Aorta (tissue), 5 donors: ENCODE data around the gene EP300. TPM values are rescaled to one million over a fixed set of nuclear protein-coding genes. Genes with fewer than 3 reads are reported as not detected.
A peak's percentile ranks its signal among the peaks of the same experiment; 100 is the strongest.

Experiments used
- ATAC-seq: fragments of 200-7000 bp; cut with Tn5 transposase; one replicate; pipeline ENCODE4 v1.9.1; 2022; ENCODE audit warnings: moderate library complexity; ENCODE audit not compliant: low FRiP score
- DNase-seq, 2 donors: peaks; one replicate each; pipeline ENCODE4 v3.0.0-alpha.2; 2020
- H3K27ac ChIP-seq, 2 donors: one replicate each; pipeline ENCODE4 v1.5.1; 2013; ENCODE audit warnings: low read length in 2 of 2, mild to moderate bottlenecking in 2 of 2, moderate library complexity in 2 of 2, control low read depth in 1 of 2, inconsistent platforms in 1 of 2, low read depth in 1 of 2
- H3K27me3 ChIP-seq, 2 donors: one replicate each; pipeline ENCODE4 v1.6.1; 2013; ENCODE audit warnings: control low read depth in 1 of 2, low read length in 1 of 2, mild to moderate bottlenecking in 1 of 2, moderate library complexity in 1 of 2; ENCODE audit not compliant: insufficient read depth in 2 of 2, control insufficient read depth in 1 of 2
- H3K36me3 ChIP-seq, 2 donors: one replicate each; pipeline ENCODE4 v1.6.1; 2013; ENCODE audit warnings: control low read depth in 1 of 2, low read length in 1 of 2, mild to moderate bottlenecking in 1 of 2; ENCODE audit not compliant: insufficient read depth in 2 of 2, control insufficient read depth in 1 of 2
- H3K4me1 ChIP-seq, 2 donors: one replicate each; pipeline ENCODE4 v1.6.1; 2013; ENCODE audit warnings: low read length in 2 of 2, control low read depth in 1 of 2, mild to moderate bottlenecking in 1 of 2, moderate library complexity in 1 of 2; ENCODE audit not compliant: insufficient read depth in 2 of 2, control insufficient read depth in 1 of 2
- H3K4me3 ChIP-seq, 2 donors: one replicate each; pipeline ENCODE4 v1.5.1; 2013; ENCODE audit warnings: low read length in 2 of 2, control low read depth in 1 of 2, mild to moderate bottlenecking in 1 of 2
- H3K9me3 ChIP-seq: one replicate; pipeline ENCODE4 v1.6.1; 2013; ENCODE audit warnings: mild to moderate bottlenecking, low read length; ENCODE audit not compliant: control insufficient read depth
- WGBS, 2 donors: extraction: QIAGEN DNeasy Blood & Tissue Kit; methylation state at CpG; one replicate each; pipeline ENCODE4 v1.1.7; 2013; 5-methylcytosine and 5-hydroxymethylcytosine counted together
- intact Hi-C, 2 donors: fragments of 100-400 bp; cut with DNase I; formaldehyde crosslinking; loops; one replicate each; pipeline versions ENCODE4 v1.14.2 to v1.15.0; 2022
- polyA plus RNA-seq, 2 donors: library from polyadenylated mRNA; stranded (reverse); fragments of 200-250 nt; gene quantifications; one replicate each; pipeline ENCODE4 v1.2.3, GENCODE V29; 2013
- total RNA-seq, 2 donors: library from RNA; stranded (reverse); fragmentation: NEBNext Ultra II Directional; extraction: Animal tissue kit (Norgen Biotek cat#: 25700); gene quantifications; one replicate each; pipeline ENCODE4 v1.2.1, GENCODE V29; 2021
- donor health status: healthy with polysubstance abuse.
- donor health status: Bipolar disorder and iron deficiency.
- donor health status: DM: no; HTN: no; CAD: no.
- donor health status: DM: no; HTN: no; CAD: no.
- donor health status: DM: yes; HTN: yes; CAD: no.

The EP300 gene
- total and polyA plus RNA-seq, 4 donors = 4.9 to 89.5 (median 36.8) TPM

DNA sequence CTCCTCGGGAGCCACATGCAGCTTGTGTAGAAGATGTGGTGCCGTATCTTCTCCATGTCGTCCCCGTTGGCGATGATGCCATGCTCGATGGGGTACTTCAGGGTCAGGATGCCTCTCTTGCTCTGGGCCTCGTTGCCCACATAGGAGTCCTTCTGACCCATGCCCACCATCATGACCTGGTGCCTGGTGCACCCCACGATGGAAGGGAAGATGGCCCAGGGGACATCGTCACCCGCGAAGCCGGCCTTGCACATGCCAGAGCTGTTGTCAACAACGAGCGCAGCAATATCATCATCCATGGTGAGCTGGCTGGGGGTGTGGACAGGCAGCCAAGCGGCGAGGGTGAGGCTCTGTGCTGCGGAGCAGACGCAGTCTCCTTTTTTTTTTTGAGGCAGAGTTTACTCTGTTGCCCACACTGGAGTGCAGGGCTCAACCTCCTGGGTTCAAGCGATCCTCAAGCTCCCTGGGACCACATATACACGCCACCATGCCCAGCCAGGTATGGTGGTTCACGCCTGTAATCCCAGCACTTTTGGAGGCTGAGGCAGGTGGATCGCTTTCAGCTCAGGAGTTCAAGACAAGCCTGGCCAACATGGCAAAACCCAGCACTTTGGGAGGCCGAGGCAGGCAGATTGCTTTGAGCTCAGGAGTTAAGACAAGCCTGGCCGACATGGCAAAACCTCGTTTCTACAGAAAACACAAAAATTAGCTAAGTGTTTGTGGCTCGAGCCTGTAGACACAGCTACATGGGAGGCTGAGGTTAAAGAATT, 17.3 kb upstream of the EP300 start:
- peak in 1 of 2 donors; percentile 44 for DNase-seq
- WGBS, 2 donors = 91 to 92% methylated on average over 26 of the region's 26 CpGs

DNA sequence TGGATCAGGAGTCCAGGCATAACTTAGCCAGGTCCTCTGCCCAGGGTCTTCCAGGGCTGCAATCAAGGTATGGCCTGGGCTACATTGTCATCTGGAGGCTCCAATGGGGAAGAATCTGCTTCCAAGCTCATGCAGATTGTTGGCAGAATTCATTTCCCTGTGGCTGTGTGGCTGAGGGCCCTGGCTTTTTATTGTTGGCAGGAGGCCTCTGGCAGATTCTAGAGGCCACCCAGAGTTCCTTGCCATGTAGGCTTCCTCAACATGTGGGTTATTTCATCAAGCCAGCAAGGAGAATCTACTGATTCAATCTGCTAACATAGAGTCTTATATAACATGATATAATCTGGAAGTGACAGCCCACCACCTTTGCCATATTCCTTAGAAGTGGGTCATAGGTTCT, 16.4 kb upstream of the EP300 start:
- Histone ChIP-seq H3K27ac (no peak overlapping the region), H3K4me1 (no peaks in the 10 kb centered on the region), H3K9me3 (no peaks in the 10 kb centered on the region), H3K36me3 (no peaks in the 10 kb centered on the region), H3K27me3 (no peaks in the 10 kb centered on the region), H3K4me3 (no peak overlapping the region)
- intact Hi-C loops = no loop called here
- DNase-seq (peak in 1 of 2 donors; percentile 2), ATAC-seq (no peak)

More for the DNA sequence above, 17.3 kb upstream of the EP300 start:
- Histone ChIP-seq H3K27me3 (no peaks in the 10 kb centered on the region), H3K36me3 (no peaks in the 10 kb centered on the region), H3K27ac (no peak overlapping the region), H3K4me3 (no peak overlapping the region), H3K9me3 (no peaks in the 10 kb centered on the region), H3K4me1 (no peaks in the 10 kb centered on the region)
- intact Hi-C loops = no loop called here
- no peak for ATAC-seq

DNA sequence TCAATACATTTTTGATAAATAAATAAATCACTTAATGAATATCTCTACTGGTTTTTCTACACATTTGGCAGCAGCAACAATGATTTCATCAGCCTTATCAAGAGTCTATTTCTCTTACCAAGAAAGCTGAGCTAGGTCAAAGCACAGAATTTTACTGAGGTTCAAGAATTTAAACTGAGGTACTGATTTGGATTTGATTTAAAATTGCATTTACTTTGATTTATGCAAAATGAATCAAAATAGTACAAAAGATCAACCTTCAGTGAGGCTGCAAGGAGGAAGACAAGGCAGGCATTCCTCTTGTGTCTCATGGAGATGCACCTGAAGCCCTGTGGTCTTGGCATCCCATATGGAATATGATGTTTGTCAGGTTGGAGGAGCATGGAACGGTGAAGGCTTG, 15.5 kb upstream of the EP300 start:
- H3K9me3 ChIP-seq = no peaks in the 10 kb centered on the region
- intact Hi-C loops = no loop called here
- H3K36me3 ChIP-seq = no peaks in the 10 kb centered on the region
- H3K27me3 ChIP-seq = no peaks in the 10 kb centered on the region
- no peaks in the 10 kb centered on the region for H3K4me1 ChIP-seq
- no peak overlapping the region for H3K4me3 ChIP-seq
- DNase-seq = no peak
- no peak overlapping the region for H3K27ac ChIP-seq
- ATAC-seq = no peak
- WGBS, 2 donors = 82 to 92% methylated on average over 1 of the region's 1 CpG

DNA sequence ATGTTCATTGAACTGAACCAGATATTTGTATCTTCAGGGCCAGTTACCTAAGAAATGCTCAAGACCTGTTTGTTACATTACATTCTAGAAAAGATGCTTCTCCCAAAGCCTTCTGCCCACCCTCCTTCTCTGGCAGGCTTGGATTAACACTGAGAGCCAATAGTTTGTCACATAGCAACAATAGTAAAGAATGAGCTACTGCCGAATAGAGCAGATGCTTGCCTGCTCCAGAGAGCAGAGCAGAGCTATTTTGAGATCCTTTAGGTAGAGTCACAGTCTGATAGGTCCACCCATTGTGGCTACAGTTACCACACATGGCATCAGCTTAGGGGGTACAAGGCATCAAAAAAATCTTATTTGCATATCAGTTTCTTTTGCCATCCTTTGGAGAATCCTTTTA, 13.5 kb upstream of the EP300 start:
- ATAC-seq (no peak), DNase-seq (no peak)

DNA sequence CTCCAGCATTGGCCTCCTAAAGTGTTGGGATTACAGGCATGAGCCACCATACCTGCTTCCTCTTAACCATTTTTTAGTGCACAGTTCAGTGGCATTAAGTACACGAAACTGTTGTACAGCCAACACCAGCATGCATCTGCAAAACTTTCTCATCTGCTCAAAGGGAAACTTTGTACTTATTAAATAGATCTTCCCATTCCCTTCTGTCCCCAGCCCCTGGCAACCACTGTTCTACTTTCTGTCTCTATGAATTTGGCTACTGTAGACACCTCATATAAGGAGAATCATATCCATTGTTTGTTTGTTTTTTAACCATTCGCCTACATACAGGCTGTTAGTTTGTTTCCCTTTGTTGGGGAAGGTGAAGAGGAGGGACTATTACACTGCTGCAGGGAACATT, 6.5 kb upstream of the EP300 start:
- intact Hi-C loops = no loop called here
- Histone ChIP-seq H3K36me3 (no peaks in the 10 kb centered on the region), H3K27me3 (no peaks in the 10 kb centered on the region), H3K4me1 (no peaks in the 10 kb centered on the region), H3K9me3 (no peaks in the 10 kb centered on the region), H3K27ac (no peak overlapping the region), H3K4me3 (no peak overlapping the region)
- ATAC-seq (no peak), DNase-seq (no peak)
- WGBS, 2 donors = 65 to 66% methylated on average over 2 of the region's 2 CpGs

More for the DNA sequence above, 13.5 kb upstream of the EP300 start:
- Histone ChIP-seq H3K36me3 (no peaks in the 10 kb centered on the region), H3K27ac (no peak overlapping the region), H3K27me3 (no peaks in the 10 kb centered on the region), H3K9me3 (no peaks in the 10 kb centered on the region), H3K4me3 (no peak overlapping the region), H3K4me1 (no peaks in the 10 kb centered on the region)
- intact Hi-C loops = no loop called here
- 12 to 22% methylated on average over 1 of the region's 1 CpG for WGBS, 2 donors

DNA sequence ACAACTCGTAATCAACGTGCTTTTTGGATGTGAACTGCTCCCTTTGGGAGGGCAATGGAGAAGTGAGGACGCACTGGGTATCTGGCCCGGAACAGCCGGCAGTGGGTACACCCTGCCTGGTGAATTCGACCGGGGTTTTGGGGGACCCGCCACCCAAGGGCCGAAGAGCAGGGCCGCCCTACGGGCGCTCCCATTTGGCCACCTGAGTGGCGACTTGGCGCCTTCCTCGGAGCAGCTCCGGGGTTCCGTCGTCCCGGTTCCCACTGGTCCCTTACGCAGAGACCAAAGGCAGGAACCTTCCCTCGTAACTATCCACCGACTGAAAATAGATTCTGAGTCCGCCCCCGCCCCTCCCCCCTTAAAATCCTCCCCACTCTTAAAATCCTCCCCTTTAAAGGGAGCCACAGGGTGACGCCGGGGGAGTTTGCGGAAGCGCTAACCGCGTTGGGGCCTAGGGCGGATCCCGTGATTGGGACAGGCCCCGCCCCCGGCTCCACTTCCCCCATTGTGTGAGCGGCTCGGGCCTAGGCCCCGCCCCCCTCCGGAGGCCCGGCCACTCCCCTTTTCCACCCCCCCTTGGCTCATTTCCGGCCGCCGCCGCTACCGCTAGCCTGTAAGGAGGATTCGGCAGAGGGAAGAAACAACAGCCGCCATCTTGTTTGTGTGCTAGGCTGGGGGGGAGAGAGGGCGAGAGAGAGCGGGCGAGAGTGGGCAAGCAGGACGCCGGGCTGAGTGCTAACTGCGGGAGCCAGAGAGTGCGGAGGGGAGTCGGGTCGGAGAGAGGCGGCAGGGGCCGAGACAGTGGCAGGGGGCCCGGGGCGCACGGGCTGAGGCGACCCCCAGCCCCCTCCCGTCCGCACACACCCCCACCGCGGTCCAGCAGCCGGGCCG, 1.0 kb upstream of the EP300 start:
- intact Hi-C loops = loop anchor here (1.0 to 10.0 kb wide), 4 partner anchors 69 to 141 kb away; partner anchors contain the start of gene RBX1 (in 2 of the 2)
- peak; percentile 98 for ATAC-seq
- 1% methylated on average over 58 to 67 of the region's 67 CpGs for WGBS, 2 donors

DNA sequence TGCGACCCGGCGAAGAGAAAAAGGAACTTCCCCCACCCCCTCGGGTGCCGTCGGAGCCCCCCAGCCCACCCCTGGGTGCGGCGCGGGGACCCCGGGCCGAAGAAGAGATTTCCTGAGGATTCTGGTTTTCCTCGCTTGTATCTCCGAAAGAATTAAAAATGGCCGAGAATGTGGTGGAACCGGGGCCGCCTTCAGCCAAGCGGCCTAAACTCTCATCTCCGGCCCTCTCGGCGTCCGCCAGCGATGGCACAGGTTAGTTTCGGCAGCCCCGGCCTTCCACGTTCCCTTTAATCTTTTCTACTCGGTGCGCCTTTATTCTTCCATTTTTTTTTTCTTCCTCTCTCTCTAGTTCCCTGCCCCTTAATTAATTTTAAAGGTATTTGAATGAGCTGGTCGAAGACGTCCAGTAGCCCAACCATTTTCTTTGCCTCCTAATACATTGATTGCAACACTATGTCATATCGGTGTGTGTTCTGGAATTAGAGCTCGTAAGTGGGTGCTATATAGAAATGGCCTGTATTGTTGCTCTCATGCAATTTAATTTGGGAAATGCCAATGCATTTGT, 537 bp downstream of the EP300 start:
- peaks cover 0 to 3% of the 10 kb centered on the region in 2 donors for H3K4me1 ChIP-seq
- 0% methylated on average over 31 of the region's 31 CpGs for WGBS, 2 donors
- intact Hi-C loops = loop anchor here in 1 of 2 donors (10.0 kb wide), 1 partner anchor 102 kb away; no protein-coding TSS in a partner anchor

More for the DNA sequence above, 1.0 kb upstream of the EP300 start:
- H3K27me3 ChIP-seq = no peaks in the 10 kb centered on the region
- H3K4me1 ChIP-seq = peaks cover 0 to 3% of the 10 kb centered on the region in 2 donors
- H3K4me3 ChIP-seq = peak overlapping the region; percentile 98 to 100
- H3K9me3 ChIP-seq = no peaks in the 10 kb centered on the region
- no peaks in the 10 kb centered on the region for H3K36me3 ChIP-seq
- H3K27ac ChIP-seq = peak overlapping the region; percentile 98 to 99
- DNase-seq = peak; percentile 99 to 100

DNA sequence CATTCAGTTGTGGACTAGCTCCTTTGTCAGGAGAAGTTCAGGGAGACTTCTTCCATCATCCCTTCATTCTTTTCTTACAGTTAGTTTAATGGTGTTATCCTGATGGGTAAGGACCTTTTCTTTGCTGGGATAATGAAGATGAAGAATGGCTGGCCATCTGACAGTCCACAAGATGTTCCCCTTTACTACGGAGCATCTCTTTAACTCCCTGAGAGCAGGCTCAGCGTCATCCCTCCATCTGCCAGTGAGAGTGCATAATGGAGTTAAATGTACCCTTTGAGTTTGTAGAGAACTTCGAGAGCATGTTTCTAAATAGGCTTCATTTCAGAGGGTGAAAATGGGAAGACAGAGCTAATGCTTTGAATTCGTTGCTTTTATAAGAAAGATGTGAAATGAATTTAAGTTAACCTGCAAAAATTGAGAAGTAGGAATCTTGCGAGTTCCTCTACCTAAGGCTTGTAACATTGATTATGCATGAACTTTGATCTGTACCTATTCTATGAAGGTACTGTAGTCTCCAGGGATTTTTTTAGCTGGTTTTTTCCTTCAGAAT, 1.7 kb downstream of the EP300 start:
- ATAC-seq (no peak), DNase-seq (no peak)
- intact Hi-C loops = loop anchor here in 1 of 2 donors (10.0 kb wide), 1 partner anchor 101 kb away; no protein-coding TSS in a partner anchor
- H3K4me3 ChIP-seq = peak overlapping the region; percentile 98 to 100
- peaks cover 0 to 3% of the 10 kb centered on the region in 2 donors for H3K4me1 ChIP-seq
- no peaks in the 10 kb centered on the region for H3K36me3 ChIP-seq
- H3K27ac ChIP-seq = no peak overlapping the region
- no peaks in the 10 kb centered on the region for H3K27me3 ChIP-seq
- WGBS, 2 donors = 2 to 6% methylated on average over 5 of the region's 5 CpGs
- no peaks in the 10 kb centered on the region for H3K9me3 ChIP-seq

More for the DNA sequence above, 537 bp downstream of the EP300 start:
- peak overlapping the region; percentile 98 to 99 for H3K27ac ChIP-seq
- peak overlapping the region; percentile 98 to 100 for H3K4me3 ChIP-seq
- DNase-seq = peak; percentile 60 to 80
- no peaks in the 10 kb centered on the region for H3K36me3 ChIP-seq
- H3K27me3 ChIP-seq = no peaks in the 10 kb centered on the region
- ATAC-seq = no peak
- H3K9me3 ChIP-seq = no peaks in the 10 kb centered on the region
